Esophagus muscularis mucosa (tissue), 4 donors: ENCODE data around the gene PDHX.

Experiments used
- CTCF ChIP-seq, 3 experiments: fragments of 200-600 bp in 2 of 3; fragments of 450-650 bp in 1 of 3; sonication (generic) in 2 of 3; IDR thresholded peaks; one replicate each; pipeline ENCODE4 v1.5.1; 2017 to 2019; ENCODE audit warnings: antibody characterized with exemption in 3 of 3, mild to moderate bottlenecking in 2 of 3, moderate library complexity in 1 of 3
- EP300 ChIP-seq: sonication (generic); formaldehyde crosslinking; IDR thresholded peaks from one replicate; pipeline ENCODE4 v1.6.1; 2017; ENCODE audit warnings: antibody characterized with exemption
- POLR2A ChIP-seq: fragments of 450-650 bp; IDR thresholded peaks from one replicate; pipeline ENCODE4 v1.6.1; 2017; ENCODE audit warnings: antibody characterized with exemption, moderate library complexity, mild to moderate bottlenecking, low read depth
- POLR2AphosphoS5 ChIP-seq, 2 donors: sonication (generic); formaldehyde crosslinking; IDR thresholded peaks; one replicate each; pipeline ENCODE4 v1.6.1; 2017; ENCODE audit warnings: antibody characterized with exemption in 2 of 2

GRCh38 chr11:35003186-35003585, 86.8 kb downstream of the PDHX start:
- TF ChIP-seq CTCF (IDR thresholded peaks at IDR 0.05) (no peak), POLR2A (no peak), POLR2AphosphoS5 (IDR thresholded peaks at IDR 0.05) (no peak), EP300 (no peak)
